Spleen (tissue), 11 donors: ENCODE results near the gene NF2. TPM values are rescaled to one million over a fixed set of nuclear protein-coding genes. Genes with fewer than 3 reads are reported as not detected.
A peak's percentile ranks its signal among the peaks of the same experiment; 100 is the strongest.

Source experiments
- DNase-seq: peaks from one replicate; pipeline ENCODE4 v3.0.0-alpha.2; 2020
- H3K27ac ChIP-seq, 8 donors: fragments of 200-600 bp; sonication (generic) in 7 of 8; 1 replicate in 4 of 8; 2 replicates in 4 of 8; pipeline versions ENCODE4 v1.5.0 to v1.8.0; 2016 to 2021; ENCODE audit warnings: inconsistent platforms in 4 of 8, mild to moderate bottlenecking in 4 of 8, moderate library complexity in 1 of 8
- H3K27me3 ChIP-seq, 7 donors: fragments of 200-600 bp; sonication (generic) in 6 of 7; replicated peaks in 1 of 7; 1 replicate in 4 of 7; 2 replicates in 3 of 7; pipeline versions ENCODE4 v1.5.0 to v1.8.0; 2016 to 2021; ENCODE audit warnings: inconsistent platforms in 3 of 7, mild to moderate bottlenecking in 1 of 7
- H3K36me3 ChIP-seq, 6 donors: fragments of 200-600 bp; sonication (generic) in 5 of 6; 1 replicate in 4 of 6; 2 replicates in 2 of 6; pipeline versions ENCODE4 v1.5.0 to v1.8.0; 2016 to 2021; ENCODE audit warnings: inconsistent platforms in 2 of 6
- H3K4me1 ChIP-seq, 6 donors: fragments of 200-600 bp; sonication (generic) in 5 of 6; 1 replicate in 3 of 6; 2 replicates in 3 of 6; pipeline versions ENCODE4 v1.5.0 to v1.8.0; 2016 to 2021; ENCODE audit warnings: inconsistent platforms in 3 of 6
- H3K4me3 ChIP-seq, 8 donors: fragments of 200-600 bp; sonication (generic) in 7 of 8; 1 replicate in 4 of 8; 2 replicates in 4 of 8; pipeline versions ENCODE4 v1.5.0 to v1.8.0; 2016 to 2021; ENCODE audit warnings: inconsistent platforms in 4 of 8, mild to moderate bottlenecking in 4 of 8, moderate library complexity in 2 of 8
- H3K9me3 ChIP-seq, 8 donors: fragments of 200-600 bp; sonication (generic) in 7 of 8; 1 replicate in 4 of 8; 2 replicates in 4 of 8; pipeline versions ENCODE4 v1.5.0 to v1.8.0; 2016 to 2021; ENCODE audit warnings: inconsistent platforms in 4 of 8
- CTCF ChIP-seq, 11 experiments: fragments of 200-600 bp in 7 of 11; fragments of 450-650 bp in 4 of 11; sonication (generic) in 4 of 11; IDR thresholded peaks in 8 of 11; conservative IDR thresholded peaks in 3 of 11; 1 replicate in 7 of 11; 2 replicates in 4 of 11; pipeline versions ENCODE4 v1.4.0 to v1.8.0; 2016 to 2021; ENCODE audit warnings: antibody characterized with exemption in 11 of 11, inconsistent platforms in 4 of 11, mild to moderate bottlenecking in 1 of 11
- POLR2A ChIP-seq, 3 donors: fragments of 450-650 bp; IDR thresholded peaks; one replicate each; pipeline ENCODE4 v1.5.1; 2017; ENCODE audit warnings: antibody characterized with exemption in 3 of 3, mild to moderate bottlenecking in 1 of 3
- POLR2AphosphoS5 ChIP-seq, 3 donors: sonication (generic); formaldehyde crosslinking; IDR thresholded peaks; one replicate each; pipeline ENCODE4 v1.5.1; 2017; ENCODE audit warnings: antibody characterized with exemption in 3 of 3
- WGBS, 5 donors: extraction: QIAGEN DNeasy Blood & Tissue Kit in 3 of 5; methylation state at CpG; one replicate each; pipeline versions ENCODE4 v1.1.5 to v1.1.7; 2013 to 2018; 5-methylcytosine and 5-hydroxymethylcytosine counted together
- intact Hi-C: fragments of 100-400 bp; cut with DNase I; formaldehyde crosslinking; loops from one replicate; pipeline ENCODE4 v1.15.0; 2023; ENCODE audit warnings: low total_unique reads
- polyA plus RNA-seq, 3 donors: library from polyadenylated mRNA; stranded (reverse); fragments of 200-250 nt; gene quantifications; one replicate each; pipeline ENCODE4 v1.2.1, GENCODE V29; 2013
- total RNA-seq, 7 donors: library from RNA; depleted of rRNA in 3 of 7; stranded (reverse); fragments of >200 nt in 3 of 7; fragmentation: NEBNext Ultra II Directional in 4 of 7; extraction: Animal tissue kit (Norgen Biotek cat#: 25700) in 4 of 7; gene quantifications; one replicate each; pipeline versions ENCODE4 v1.1.0 to v1.2.1, GENCODE V29; 2016 to 2021
- donor health status: healthy with polysubstance abuse.
- donor health status: DM: no; HTN: no; CAD: no; lungs with moderate emphysema.
- donor health status: DM: no; HTN: no; CAD: no.
- donor health status: Bipolar disorder and iron deficiency.
- donor health status: healthy.
- donor health status: DM: no; HTN: no; CAD: no.
- donor health status: DM: yes; HTN: yes; CAD: no.

The NF2 gene
- total and polyA plus RNA-seq, 10 donors, result 3.9 to 42.9 (median 31.4) TPM

DNA sequence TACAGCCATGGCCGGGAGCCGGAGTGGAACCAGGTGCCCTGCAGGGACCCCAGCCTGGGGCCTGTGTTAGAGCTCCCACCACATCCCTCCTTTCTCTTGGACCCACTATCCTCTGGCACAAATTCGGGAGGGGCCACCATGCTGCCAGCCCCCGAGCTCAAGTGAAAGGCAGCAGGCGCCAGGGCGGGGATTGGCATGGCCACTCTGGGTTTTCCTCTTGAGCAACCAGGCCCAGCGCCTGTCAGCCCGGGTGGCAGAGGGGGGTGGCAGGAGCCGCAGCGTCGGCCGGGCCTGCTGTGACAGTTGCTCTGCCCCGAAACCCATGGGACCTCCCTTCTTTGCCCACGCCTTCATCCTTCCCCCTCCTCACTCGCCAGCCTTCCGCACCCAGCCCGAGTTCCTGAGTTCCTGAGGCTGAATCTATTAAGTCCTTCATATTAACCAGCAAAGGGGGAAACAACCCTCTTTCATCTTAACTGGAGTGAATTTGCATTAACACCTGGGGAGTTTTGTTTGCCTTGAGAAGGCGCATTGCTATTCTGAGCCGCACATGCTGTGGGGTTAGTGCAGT lies 99.6 kb downstream of the NF2 start:
- H3K27ac ChIP-seq, result no peak overlapping the region
- no peak overlapping the region for H3K4me3 ChIP-seq
- H3K27me3 ChIP-seq, result peaks cover 0 to 33% (median 7%) of the 10 kb centered on the region in 7 donors
- DNase-seq, result no peak
- intact Hi-C loops, result no loop called here
- no peaks in the 10 kb centered on the region for H3K9me3 ChIP-seq
- peaks cover 0 to 44% (median 15%) of the 10 kb centered on the region in 6 donors for H3K4me1 ChIP-seq
- TF ChIP-seq POLR2AphosphoS5 (IDR thresholded peaks at IDR 0.05), result peak in 1 of 3 donors; percentile 38
- TF ChIP-seq CTCF (IDR thresholded peaks at IDR 0.05 in 8 of 11, conservative IDR thresholded peaks at IDR 0.05 in 3 of 11), result no peak
- 16 to 23% (median 20%) methylated on average over 16 to 19 of the region's 19 CpGs for WGBS, 5 donors
- H3K36me3 ChIP-seq, result peaks cover 0 to 7% (median 0%) of the 10 kb centered on the region in 6 donors

GRCh38 chr22:29703569-29704195 lies 100.2 kb downstream of the NF2 start:
- peaks cover 0 to 33% (median 7%) of the 10 kb centered on the region in 7 donors for H3K27me3 ChIP-seq
- H3K4me1 ChIP-seq, result peaks cover 0 to 38% (median 14%) of the 10 kb centered on the region in 6 donors
- no peaks in the 10 kb centered on the region for H3K9me3 ChIP-seq
- 47 to 76% (median 63%) methylated on average over 6 to 7 of the region's 7 CpGs for WGBS, 5 donors
- no peak for DNase-seq
- no peaks in the 10 kb centered on the region for H3K36me3 ChIP-seq
- TF ChIP-seq CTCF (IDR thresholded peaks at IDR 0.05 in 8 of 11, conservative IDR thresholded peaks at IDR 0.05 in 3 of 11) (no peak), POLR2A (IDR thresholded peaks at IDR 0.05) (no peak), POLR2AphosphoS5 (IDR thresholded peaks at IDR 0.05) (no peak)
- H3K27ac ChIP-seq, result no peak overlapping the region
- intact Hi-C loops, result no loop called here
- H3K4me3 ChIP-seq, result no peak overlapping the region

DNA sequence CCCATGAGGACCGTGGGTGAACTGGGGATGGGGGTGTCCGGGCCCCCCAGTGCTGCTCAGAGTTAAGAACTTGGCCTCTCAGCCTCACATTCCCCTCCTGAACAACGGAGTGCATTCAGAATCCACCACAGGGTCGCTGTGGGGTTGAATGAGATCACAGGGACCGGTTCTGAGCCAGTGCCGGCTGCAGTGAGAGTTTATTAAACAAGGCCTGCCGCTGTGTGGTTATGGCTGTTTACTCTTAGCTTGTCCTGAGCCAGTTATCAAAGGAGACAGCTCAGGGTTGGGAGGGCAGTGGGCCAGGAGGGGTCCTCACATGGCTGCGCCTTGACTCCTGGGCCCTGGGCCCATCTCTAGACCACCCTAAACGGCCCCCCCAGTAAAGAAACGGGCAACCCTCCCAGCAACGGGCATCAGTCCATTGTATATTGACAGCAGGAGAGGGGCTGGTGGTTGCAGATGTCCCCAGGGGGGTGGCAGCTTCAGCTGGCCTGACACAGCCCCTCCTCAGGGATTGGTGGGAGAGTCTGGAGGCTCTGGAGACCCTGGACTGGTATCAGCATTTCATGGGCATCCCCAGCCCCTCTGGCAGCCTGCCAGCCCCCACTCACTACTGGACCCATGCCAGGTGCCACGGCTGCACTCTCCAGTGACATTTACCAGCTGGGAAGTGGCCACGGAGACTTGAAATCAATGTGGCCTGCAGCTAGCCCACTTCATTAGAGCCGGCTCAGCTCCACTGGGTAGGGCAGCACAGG lies 101.3 kb downstream of the NF2 start:
- Histone ChIP-seq H3K27ac (no peak overlapping the region), H3K4me3 (no peak overlapping the region), H3K9me3 (no peaks in the 10 kb centered on the region), H3K27me3 (peaks cover 0 to 35% (median 7%) of the 10 kb centered on the region in 7 donors), H3K4me1 (peaks cover 0 to 36% (median 14%) of the 10 kb centered on the region in 6 donors), H3K36me3 (no peaks in the 10 kb centered on the region)
- no peak for DNase-seq
- TF ChIP-seq CTCF (IDR thresholded peaks at IDR 0.05 in 8 of 11, conservative IDR thresholded peaks at IDR 0.05 in 3 of 11) (no peak), POLR2A (IDR thresholded peaks at IDR 0.05) (no peak), POLR2AphosphoS5 (IDR thresholded peaks at IDR 0.05) (no peak)
- intact Hi-C loops, result no loop called here
- WGBS, 5 donors, result 41 to 62% (median 47%) methylated on average over 10 to 14 of the region's 14 CpGs

DNA sequence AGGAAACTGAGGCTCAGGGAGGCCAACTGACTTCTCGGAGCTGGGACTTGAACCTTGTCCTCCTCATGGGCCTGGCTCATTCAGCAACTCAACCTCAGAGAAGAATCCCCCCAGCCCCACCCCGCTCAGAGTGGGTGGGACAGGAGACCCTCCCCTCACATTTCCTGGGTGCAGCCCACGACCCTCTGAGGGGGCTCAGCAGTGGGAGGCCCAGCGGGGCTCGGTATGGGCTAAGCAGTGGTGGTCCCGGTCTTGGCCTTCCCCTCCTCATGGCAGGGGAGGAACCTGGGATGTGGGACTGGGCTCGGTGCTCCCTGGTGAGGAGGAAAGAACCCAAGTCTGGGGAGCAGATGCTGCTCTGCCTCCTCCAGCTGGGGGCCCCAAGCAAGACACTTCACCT lies 102.2 kb downstream of the NF2 start:
- 76 to 86% (median 82%) methylated on average over 4 to 7 of the region's 7 CpGs for WGBS, 5 donors
- no peaks in the 10 kb centered on the region for H3K36me3 ChIP-seq
- peaks cover 0 to 38% (median 20%) of the 10 kb centered on the region in 6 donors for H3K4me1 ChIP-seq
- no peak overlapping the region for H3K4me3 ChIP-seq
- TF ChIP-seq POLR2A (IDR thresholded peaks at IDR 0.05), result no peak
- TF ChIP-seq POLR2AphosphoS5 (IDR thresholded peaks at IDR 0.05), result no peak
- H3K27me3 ChIP-seq, result peaks cover 0 to 44% (median 7%) of the 10 kb centered on the region in 7 donors
- H3K9me3 ChIP-seq, result no peaks in the 10 kb centered on the region
- DNase-seq, result no peak
- H3K27ac ChIP-seq, result no peak overlapping the region
- intact Hi-C loops, result no loop called here
